Measurements from ENCODE around the gene DNM1. TPM values are rescaled to one million over a fixed set of nuclear protein-coding genes. Genes with fewer than 3 reads are reported as not detected.

The DNM1 gene
- total and polyA plus RNA-seq, 2 experiments from 2014 or later = 36.0 to 42.0 TPM

- no peak for TF ChIP-seq ZNF462 (CRISPR knock-in tag; IDR thresholded peaks at IDR 0.05)
- no peak for TF ChIP-seq EZH2 (IDR thresholded peaks at IDR 0.05; ENCODE audit: low read depth, unreplicated experiment)
Observed at GRCh38 chr9:128260340-128260739, 57.2 kb downstream of the DNM1 start (continued).

DNA sequence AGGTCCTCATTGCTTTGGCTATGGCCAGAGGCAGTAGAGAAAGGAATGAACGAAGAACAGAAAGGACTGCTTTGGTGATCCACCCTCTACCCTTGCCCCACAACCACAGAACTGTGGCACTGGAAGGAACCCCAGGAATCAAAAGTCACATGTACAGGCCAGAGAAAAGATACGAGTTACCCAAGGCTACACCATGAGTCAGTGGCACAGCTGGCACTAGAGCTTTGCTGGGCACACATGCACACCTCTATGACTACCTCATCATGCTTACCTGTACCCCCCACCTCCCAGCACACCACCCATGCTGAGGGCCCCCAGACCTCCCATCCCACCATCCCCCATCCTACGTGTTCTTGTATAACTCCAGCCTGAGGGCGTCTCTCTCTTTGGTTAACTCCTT lies 59.5 kb downstream of the DNM1 start:
- peaks cover 13% of the 10 kb centered on the region; the same call in 1 of the 2 replicates for H4K20me1 ChIP-seq (replicated peaks; ENCODE audit: insufficient read depth)
- Mint-ChIP-seq H3K4me3 (no peak overlapping the region), H3K27ac (no peak overlapping the region)
- TF ChIP-seq CREB1 (CRISPR knock-in tag; IDR thresholded peaks at IDR 0.05; ENCODE audit: low read depth) (no peak), ZNF114 (CRISPR knock-in tag; IDR thresholded peaks at IDR 0.05) (no peak), EZH2phosphoT487 (IDR thresholded peaks at IDR 0.05; ENCODE audit: unreplicated experiment) (no peak), ZNF462 (CRISPR knock-in tag; IDR thresholded peaks at IDR 0.05) (no peak), JUNB (IDR thresholded peaks at IDR 0.05; ENCODE audit: unreplicated experiment) (no peak), ZNF331 (CRISPR knock-in tag; IDR thresholded peaks at IDR 0.05; ENCODE audit: low read depth) (no peak), STAT1 (IDR thresholded peaks at IDR 0.05; ENCODE audit: unreplicated experiment) (no peak), NANOG (IDR thresholded peaks at IDR 0.05; ENCODE audit: borderline replicate concordance) (no peak)

More for the DNA sequence above, 59.5 kb downstream of the DNM1 start:
- H3K4me1 Mint-ChIP-seq = peaks cover 5% of the 10 kb centered on the region
- H3K27me3 Mint-ChIP-seq (ENCODE audit: insufficient read depth, low read depth, poor library complexity) = peaks cover 13% of the 10 kb centered on the region
- H3K9me2 ChIP-seq (ENCODE audit: insufficient read depth) = no peaks in the 10 kb centered on the region
- no peaks in the 10 kb centered on the region for H3K4me1 ChIP-seq (ENCODE audit: insufficient read depth)
- ATAC-seq = no peak
- H3K27me3 ChIP-seq (ENCODE audit: insufficient read depth) = no peaks in the 10 kb centered on the region
- no peak overlapping the region for H3K27ac ChIP-seq (ENCODE audit: low read depth)
- H3K4me3 ChIP-seq = no peak overlapping the region
- H3K4me2 ChIP-seq = no peak overlapping the region
- H3K9me3 Mint-ChIP-seq = no peaks in the 10 kb centered on the region; the same call in 2 of the 3 replicates
- peaks cover 48% of the 10 kb centered on the region for H3K36me3 Mint-ChIP-seq (ENCODE audit: low read depth)
- H3K36me3 ChIP-seq (ENCODE audit: insufficient read depth) = no peaks in the 10 kb centered on the region
- 0 out of 2 replicates have a peak, but pooled peaks cover 3% of the 10 kb centered on the region for H3F3A ChIP-seq (replicated peaks; ENCODE audit: low read depth)
- no peaks in the 10 kb centered on the region for H3K79me2 ChIP-seq (replicated peaks; ENCODE audit: insufficient read depth)
- H2AFZ ChIP-seq = no peak overlapping the region
- DNase-seq (ENCODE audit: low spot score) = no peak

All from GM23338 (cell line).